GM21423 (cell line): ENCODE results near the gene PYROXD2.
"Not testable (repeated sequence)": the region's sequence is repeated elsewhere in the genome, so short reads cannot be mapped to it uniquely, and the experiment has no call there.

Experiments
- ATAC-seq: cut with Tn5 transposase; IDR thresholded peaks from one replicate; pipeline ENCODE4 v1.9.1; 2021; ENCODE audit warnings: mild to moderate bottlenecking, moderate library complexity; ENCODE audit not compliant: unreplicated experiment

Gene PYROXD2

GRCh38 chr10:98396096-98397063, 18.6 kb downstream of the PYROXD2 start:
- no peak for ATAC-seq

- ATAC-seq = no peak
Observed at GRCh38 chr10:98394851-98395440, 20.0 kb downstream of the PYROXD2 start.

GRCh38 chr10:98391578-98391991, 23.4 kb downstream of the PYROXD2 start:
- no peak for ATAC-seq

DNA sequence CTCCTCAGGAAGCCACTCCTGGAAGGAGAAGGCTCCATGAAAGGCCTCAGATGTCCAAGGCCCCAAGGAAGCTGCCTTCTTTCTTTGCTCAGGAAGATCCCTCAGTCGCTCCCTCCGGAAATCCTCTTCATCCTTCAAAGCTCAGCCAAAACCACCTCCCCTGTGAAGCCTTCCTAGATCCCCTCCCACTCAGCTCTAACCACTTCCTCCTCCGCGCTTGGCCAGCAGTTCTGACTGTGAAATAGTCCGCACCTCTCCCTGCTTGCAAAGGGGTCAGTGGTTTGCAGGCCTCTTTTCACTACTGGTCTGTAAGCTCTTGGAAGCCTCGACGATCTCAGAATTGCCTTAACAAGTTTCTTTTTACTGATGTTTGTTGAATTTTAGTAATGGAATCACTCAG, 23.9 kb downstream of the PYROXD2 start:
- ATAC-seq = no peak

GRCh38 chr10:98390406-98390805, 24.6 kb downstream of the PYROXD2 start:
- ATAC-seq = no peak

GRCh38 chr10:98389398-98389797, 25.6 kb downstream of the PYROXD2 start:
- no peak for ATAC-seq

DNA sequence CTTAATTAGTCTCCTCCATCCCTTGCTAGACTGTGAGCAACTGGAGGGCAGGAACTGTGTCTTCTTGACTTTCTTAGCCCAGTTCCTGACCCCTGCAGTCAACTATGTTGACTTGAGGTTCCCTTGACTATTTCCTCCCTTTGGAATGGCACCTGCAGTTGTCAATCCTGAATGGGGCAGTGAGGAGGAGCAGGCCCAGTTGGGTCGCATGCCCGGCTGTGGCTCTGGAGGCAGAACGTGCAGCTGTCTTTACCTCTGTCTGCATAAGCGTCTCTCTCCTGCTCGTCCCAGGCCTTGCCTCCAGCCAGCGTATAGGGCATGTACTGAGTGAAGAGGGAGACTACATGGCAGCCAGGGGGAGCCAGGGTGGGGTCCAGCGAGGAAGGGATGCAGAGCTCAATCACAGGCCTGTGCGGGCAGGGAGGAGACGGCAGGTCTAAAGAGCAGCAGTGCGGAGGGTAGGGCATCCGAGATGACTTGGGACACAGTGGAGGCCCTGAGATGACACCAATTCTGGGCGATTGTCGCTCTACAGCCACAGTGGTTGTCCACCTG, 26.8 kb downstream of the PYROXD2 start:
- no peak for ATAC-seq

- ATAC-seq = no peak
Observed at GRCh38 chr10:98384531-98385133, 30.4 kb downstream of the PYROXD2 start.

DNA sequence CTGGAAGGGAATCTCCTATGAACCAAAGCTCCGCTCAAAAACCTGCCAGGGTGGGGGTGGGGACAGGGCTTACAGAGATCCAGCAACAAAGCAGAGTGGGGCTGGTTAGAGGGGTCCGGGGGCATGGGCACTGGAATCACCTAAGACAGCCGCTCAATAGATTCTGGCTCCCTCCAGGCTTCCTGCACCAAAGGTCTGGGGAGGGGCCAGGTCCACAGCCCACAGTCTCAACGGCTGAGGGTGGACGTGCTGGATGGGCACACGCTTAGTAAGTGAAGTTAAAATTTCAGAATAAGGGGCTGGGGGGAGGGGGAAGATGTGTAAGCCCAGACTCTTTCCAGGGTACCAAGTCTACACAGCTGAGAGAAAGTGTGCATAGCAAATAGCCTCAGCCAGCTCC, 31.1 kb downstream of the PYROXD2 start:
- no peak for ATAC-seq

GRCh38 chr10:98383134-98383667, 31.8 kb downstream of the PYROXD2 start:
- ATAC-seq = not testable (repeated sequence)

DNA sequence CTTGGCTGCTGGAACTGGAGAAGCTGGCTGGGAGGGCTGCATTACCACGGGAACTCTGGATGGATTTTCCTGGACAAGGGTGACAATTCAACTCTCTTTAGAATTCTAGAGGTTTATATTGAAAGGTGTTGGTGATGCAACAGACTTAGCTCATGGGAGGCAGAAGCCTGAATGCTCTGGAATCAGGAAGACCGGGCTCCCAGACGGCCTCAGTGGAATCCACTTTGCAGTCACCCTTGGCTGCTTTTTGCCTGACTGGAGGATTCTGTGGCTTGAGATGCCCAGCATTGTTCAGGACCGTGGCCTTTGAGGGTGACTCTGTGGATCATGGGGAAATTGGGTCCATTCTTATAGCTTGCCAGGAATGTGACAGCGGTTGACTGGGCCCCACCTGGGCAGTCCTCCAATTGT, 32.3 kb downstream of the PYROXD2 start:
- no peak for ATAC-seq

DNA sequence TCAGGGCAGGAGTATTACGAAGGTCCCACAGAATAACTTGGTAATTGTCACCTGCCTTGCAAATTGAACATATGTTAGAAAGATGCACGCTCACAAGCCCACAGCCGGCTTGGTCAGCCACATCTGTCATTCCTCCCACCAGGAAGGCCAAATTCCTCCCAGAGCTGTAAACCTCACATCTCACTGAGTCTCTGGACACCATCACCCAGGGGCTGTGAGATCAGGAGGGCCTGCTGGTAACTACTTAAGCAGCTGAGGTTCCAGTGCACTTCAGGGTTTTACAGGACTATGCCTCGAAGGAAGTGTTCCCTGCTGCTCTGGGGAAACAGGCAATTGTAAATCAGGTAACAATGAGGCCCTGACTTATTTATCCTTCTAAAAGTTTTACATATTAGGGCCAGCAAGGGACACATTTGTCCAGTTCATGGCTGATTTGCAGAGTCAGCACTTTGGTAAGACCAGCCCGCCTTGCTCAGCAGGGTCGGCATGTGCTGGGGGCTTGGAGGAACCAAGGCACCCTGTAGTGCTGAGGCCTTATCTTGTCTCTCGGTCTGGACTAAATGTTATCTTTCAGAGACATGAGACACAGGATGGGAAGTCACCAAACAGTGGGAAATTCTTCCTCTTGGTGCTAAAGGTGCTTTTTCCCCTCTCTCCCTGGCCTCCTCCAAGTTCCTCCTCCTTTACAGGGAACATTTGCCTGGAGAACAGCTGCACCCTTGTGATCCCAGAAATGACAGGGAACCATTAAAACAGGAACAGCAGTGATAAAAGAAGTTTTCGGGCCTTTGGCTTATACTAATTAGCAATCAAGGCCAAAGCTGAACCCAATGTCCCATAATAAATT, 34.3 kb downstream of the PYROXD2 start:
- ATAC-seq = no peak

- no peak for ATAC-seq
Observed at GRCh38 chr10:98378722-98379121, 36.3 kb downstream of the PYROXD2 start.

DNA sequence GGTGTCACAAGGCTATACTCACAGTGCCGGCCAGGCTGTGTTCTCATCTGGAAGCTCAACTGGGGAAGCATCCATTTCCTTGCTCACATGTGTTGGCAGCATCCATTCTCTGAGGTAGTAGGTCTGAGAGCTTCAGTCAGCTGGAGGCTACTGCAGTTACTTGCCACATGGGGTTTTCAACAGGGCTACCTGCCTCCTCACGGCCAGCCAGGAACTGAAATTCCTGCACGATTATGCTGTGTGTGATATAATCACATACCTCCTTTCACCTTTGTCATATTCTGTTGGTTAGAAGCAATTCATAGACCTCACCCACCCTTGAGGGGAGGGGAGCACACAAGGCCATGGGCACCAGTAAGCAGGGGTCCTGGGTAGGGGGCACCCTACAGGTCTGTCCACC, 37.4 kb downstream of the PYROXD2 start:
- ATAC-seq = no peak

DNA sequence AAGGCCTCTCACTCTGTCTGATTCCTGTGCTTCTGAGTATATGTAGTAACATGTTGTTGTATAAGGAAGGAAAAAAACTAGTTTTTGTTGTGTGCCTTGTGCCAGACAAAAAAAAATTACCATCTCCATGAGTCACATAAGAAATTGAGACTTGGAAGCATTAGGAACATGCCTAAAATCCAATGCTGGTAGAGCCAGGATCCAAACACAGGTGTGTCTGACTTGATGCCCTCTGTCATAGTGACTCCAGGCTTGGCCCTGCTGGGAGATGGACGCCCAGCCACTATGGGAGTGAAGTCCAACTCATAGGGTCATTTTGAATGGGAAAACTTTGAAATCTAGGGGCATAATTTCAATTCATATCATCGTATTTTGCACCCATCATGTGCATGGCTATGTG, 38.0 kb downstream of the PYROXD2 start:
- ATAC-seq = no peak

DNA sequence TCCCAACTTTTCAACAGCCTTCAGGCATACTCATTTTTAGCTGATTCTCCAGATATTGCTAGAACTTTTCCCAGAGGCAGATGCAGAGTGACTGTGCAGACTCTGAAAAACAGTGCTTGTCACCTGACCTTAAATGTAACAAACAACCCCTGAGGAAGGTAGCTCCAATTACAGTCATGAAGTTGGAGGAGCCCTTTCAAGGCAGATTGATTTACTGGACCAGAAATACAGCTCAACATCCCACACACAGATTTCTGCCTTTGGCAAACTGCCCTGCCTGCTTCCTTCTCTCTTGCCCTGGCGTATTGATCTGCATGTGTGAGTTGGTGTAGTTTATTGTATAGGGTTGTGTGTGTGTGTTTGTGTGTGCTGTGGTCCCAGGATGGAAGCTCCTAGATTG, 38.5 kb downstream of the PYROXD2 start:
- ATAC-seq = no peak

- ATAC-seq = no peak
Observed at GRCh38 chr10:98374217-98374985, 40.6 kb downstream of the PYROXD2 start.

GRCh38 chr10:98373260-98374040, 41.5 kb downstream of the PYROXD2 start:
- no peak for ATAC-seq
